NCI-H69 (cell line): ENCODE results near the gene CAPRIN1.
A peak's percentile ranks its signal among the peaks of the same experiment; 100 is the strongest.
"Not testable (repeated sequence)": the region's sequence is repeated elsewhere in the genome, so short reads cannot be mapped to it uniquely, and the experiment has no call there.

Source experiments
- DNase-seq: peaks from one replicate; lab custom pipeline; 2025; lab: John Stamatoyannopoulos, UW

Gene CAPRIN1

GRCh38 chr11:34052036-34052607 is 591 bp downstream of the CAPRIN1 start:
- peak; percentile 98 for DNase-seq

- peak; percentile 61 for DNase-seq
Observed at GRCh38 chr11:34052608-34053160, 1.2 kb downstream of the CAPRIN1 start.

- peak; percentile 85 for DNase-seq
Observed at GRCh38 chr11:34053161-34053686, 1.7 kb downstream of the CAPRIN1 start.

GRCh38 chr11:34054351-34054750 is 2.8 kb downstream of the CAPRIN1 start:
- not testable (repeated sequence) for DNase-seq

- DNase-seq = no peak
Observed at GRCh38 chr11:34055218-34056000, 3.9 kb downstream of the CAPRIN1 start.

- DNase-seq = no peak
Observed at GRCh38 chr11:34056672-34057071, 5.1 kb downstream of the CAPRIN1 start.

GRCh38 chr11:34063061-34063795 is 11.7 kb downstream of the CAPRIN1 start:
- no peak for DNase-seq

- no peak for DNase-seq
Observed at GRCh38 chr11:34064291-34064690, 12.8 kb downstream of the CAPRIN1 start.

- DNase-seq = no peak
Observed at GRCh38 chr11:34065505-34066203, 14.1 kb downstream of the CAPRIN1 start.

- not testable (repeated sequence) for DNase-seq
Observed at GRCh38 chr11:34066766-34067165, 15.2 kb downstream of the CAPRIN1 start.

GRCh38 chr11:34067383-34068065 is 16.0 kb downstream of the CAPRIN1 start:
- no peak for DNase-seq

GRCh38 chr11:34068111-34068510 is 16.6 kb downstream of the CAPRIN1 start:
- DNase-seq = no peak

- not testable (repeated sequence) for DNase-seq
Observed at GRCh38 chr11:34071306-34071705, 19.8 kb downstream of the CAPRIN1 start.

GRCh38 chr11:34072041-34072440 is 20.5 kb downstream of the CAPRIN1 start:
- DNase-seq = no peak

GRCh38 chr11:34072832-34073231 is 21.3 kb downstream of the CAPRIN1 start:
- DNase-seq = no peak

- no peak for DNase-seq
Observed at GRCh38 chr11:34074391-34074790, 22.9 kb downstream of the CAPRIN1 start.

GRCh38 chr11:34075178-34075820 is 23.8 kb downstream of the CAPRIN1 start:
- no peak for DNase-seq

- no peak for DNase-seq
Observed at GRCh38 chr11:34080609-34081008, 29.1 kb downstream of the CAPRIN1 start.

GRCh38 chr11:34084637-34085036 is 33.1 kb downstream of the CAPRIN1 start:
- no peak for DNase-seq

GRCh38 chr11:34086554-34087283 is 35.2 kb downstream of the CAPRIN1 start:
- no peak for DNase-seq
